Measurements from ENCODE around the gene C16orf78.

DNA sequence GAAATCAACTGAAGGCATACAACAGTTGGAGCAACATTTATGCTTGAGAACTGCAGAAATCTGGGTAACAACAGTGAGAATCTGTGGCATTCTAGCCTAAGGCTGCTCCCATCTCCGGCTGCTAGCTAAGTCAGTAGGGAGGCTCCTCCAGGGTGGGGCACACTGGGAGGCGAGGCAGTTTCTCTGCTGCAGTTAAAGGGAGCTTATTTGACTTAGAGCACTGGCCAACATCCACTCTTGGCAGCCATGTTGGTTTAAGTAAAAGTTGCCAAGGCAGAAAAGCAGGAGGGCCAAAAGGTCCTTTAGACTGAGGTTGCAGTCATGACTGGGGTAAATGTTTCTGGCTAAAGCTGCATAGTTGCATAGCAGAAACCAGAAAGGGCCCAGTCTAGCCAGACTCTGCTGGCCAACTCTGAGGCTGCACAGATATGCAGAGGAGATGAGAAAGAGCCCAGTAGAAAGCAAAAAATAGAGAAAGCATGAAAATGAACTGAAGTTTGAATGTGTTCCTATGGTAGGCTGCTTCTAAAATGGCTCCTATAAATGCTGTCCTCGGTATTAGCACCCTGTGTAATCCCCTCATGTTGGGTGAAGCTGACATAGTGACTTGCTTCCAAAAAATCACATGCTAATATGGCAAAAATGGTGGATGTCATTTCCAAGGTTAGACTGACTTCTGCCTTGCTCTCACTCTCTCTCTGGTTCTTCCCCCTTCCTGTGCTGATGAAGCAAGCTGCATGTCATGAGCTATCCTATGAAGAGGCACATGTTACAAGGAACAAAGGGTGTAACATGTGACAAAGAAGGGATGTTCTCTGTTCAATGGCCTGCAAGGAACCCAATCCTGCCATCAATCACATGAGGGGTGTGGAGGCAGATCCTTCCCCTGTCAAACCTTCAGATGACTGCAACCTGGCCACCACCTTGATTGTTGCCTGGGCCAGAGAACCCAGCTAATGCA, 3.7 kb upstream of the C16orf78 start:
- TF ChIP-seq, protein P1, sequence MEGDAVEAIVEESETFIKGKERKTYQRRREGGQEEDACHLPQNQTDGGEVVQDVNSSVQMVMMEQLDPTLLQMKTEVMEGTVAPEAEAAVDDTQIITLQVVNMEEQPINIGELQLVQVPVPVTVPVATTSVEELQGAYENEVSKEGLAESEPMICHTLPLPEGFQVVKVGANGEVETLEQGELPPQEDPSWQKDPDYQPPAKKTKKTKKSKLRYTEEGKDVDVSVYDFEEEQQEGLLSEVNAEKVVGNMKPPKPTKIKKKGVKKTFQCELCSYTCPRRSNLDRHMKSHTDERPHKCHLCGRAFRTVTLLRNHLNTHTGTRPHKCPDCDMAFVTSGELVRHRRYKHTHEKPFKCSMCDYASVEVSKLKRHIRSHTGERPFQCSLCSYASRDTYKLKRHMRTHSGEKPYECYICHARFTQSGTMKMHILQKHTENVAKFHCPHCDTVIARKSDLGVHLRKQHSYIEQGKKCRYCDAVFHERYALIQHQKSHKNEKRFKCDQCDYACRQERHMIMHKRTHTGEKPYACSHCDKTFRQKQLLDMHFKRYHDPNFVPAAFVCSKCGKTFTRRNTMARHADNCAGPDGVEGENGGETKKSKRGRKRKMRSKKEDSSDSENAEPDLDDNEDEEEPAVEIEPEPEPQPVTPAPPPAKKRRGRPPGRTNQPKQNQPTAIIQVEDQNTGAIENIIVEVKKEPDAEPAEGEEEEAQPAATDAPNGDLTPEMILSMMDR (IDR thresholded peaks at IDR 0.05): no peak
- TF ChIP-seq POLR2A (IDR thresholded peaks at IDR 0.05): no peak

Measured in heart left ventricle (tissue), 13 donors.